Chondrocyte (in vitro differentiated cells): ENCODE results near the gene POLD1. TPM values are rescaled to one million over a fixed set of nuclear protein-coding genes. Genes with fewer than 3 reads are reported as not detected.

Source experiments
- DNase-seq: peaks from one replicate; pipeline ENCODE4 v3.0.0; 2021; ENCODE audit warnings: mixed read lengths, low spot score
- H3K27ac Mint-ChIP-seq: one replicate; pipeline ENCODE4 v1.8.0; 2021; ENCODE audit warnings: mild to moderate bottlenecking, moderate library complexity, mixed read lengths; ENCODE audit not compliant: unreplicated experiment
- H3K27me3 Mint-ChIP-seq: 2 replicates; pipeline ENCODE4 v1.8.0; 2021; ENCODE audit warnings: low read depth, mixed read lengths
- H3K36me3 Mint-ChIP-seq: 2 replicates; pipeline ENCODE4 v1.8.0; 2021; ENCODE audit warnings: low read depth, mixed read lengths
- H3K4me1 Mint-ChIP-seq: 2 replicates; pipeline ENCODE4 v1.8.0; 2021; ENCODE audit warnings: low read depth, mild to moderate bottlenecking, mixed read lengths
- H3K4me3 Mint-ChIP-seq: one replicate; pipeline ENCODE4 v1.8.0; 2021; ENCODE audit warnings: mild to moderate bottlenecking, moderate library complexity, mixed read lengths; ENCODE audit not compliant: unreplicated experiment
- H3K9me3 Mint-ChIP-seq: 2 replicates; pipeline ENCODE4 v1.8.0; 2021; ENCODE audit warnings: low read depth, mixed read lengths
- CTCF ChIP-seq: fragments of 200-600 bp; sonication (generic); IDR thresholded peaks from 2 replicates; pipeline ENCODE4 v1.5.0; 2021; ENCODE audit warnings: antibody characterized with exemption, mild to moderate bottlenecking, moderate library complexity
- total RNA-seq: library from RNA; stranded (reverse); gene quantifications from 3 replicates; pipeline ENCODE4 v1.2.1, GENCODE V29; 2021

Gene POLD1
- total RNA-seq, 1 donor from 2014 or later, result 15.8 TPM

- Mint-ChIP-seq H3K4me1 (no peaks in the 10 kb centered on the region), H3K27ac (no peak overlapping the region), H3K36me3 (peaks cover 2% of the 10 kb centered on the region), H3K27me3 (no peaks in the 10 kb centered on the region), H3K4me3 (no peak overlapping the region), H3K9me3 (no peaks in the 10 kb centered on the region)
- TF ChIP-seq CTCF, result peak; percentile 20
- DNase-seq, result peak; percentile 89
Observed at GRCh38 chr19:50401605-50402450, 17.7 kb downstream of the POLD1 start.

- Mint-ChIP-seq H3K9me3 (no peaks in the 10 kb centered on the region), H3K4me3 (no peak overlapping the region), H3K27me3 (no peaks in the 10 kb centered on the region), H3K36me3 (peaks cover 2% of the 10 kb centered on the region), H3K27ac (no peak overlapping the region), H3K4me1 (no peaks in the 10 kb centered on the region)
- TF ChIP-seq CTCF, result no peak
- no peak for DNase-seq
Observed at GRCh38 chr19:50402544-50403301, 18.6 kb downstream of the POLD1 start.

GRCh38 chr19:50406156-50406820 is 22.1 kb downstream of the POLD1 start:
- Mint-ChIP-seq H3K4me3 (no peak overlapping the region), H3K36me3 (peaks cover 2% of the 10 kb centered on the region), H3K9me3 (no peaks in the 10 kb centered on the region), H3K27me3 (no peaks in the 10 kb centered on the region), H3K27ac (peak overlapping the region; percentile 12), H3K4me1 (no peaks in the 10 kb centered on the region)
- no peak for TF ChIP-seq CTCF
- no peak for DNase-seq

GRCh38 chr19:50406829-50407228 is 22.7 kb downstream of the POLD1 start:
- DNase-seq, result no peak
- peaks cover 3% of the 10 kb centered on the region for H3K36me3 Mint-ChIP-seq
- no peaks in the 10 kb centered on the region for H3K9me3 Mint-ChIP-seq
- no peaks in the 10 kb centered on the region for H3K27me3 Mint-ChIP-seq
- TF ChIP-seq CTCF, result no peak
- H3K4me3 Mint-ChIP-seq, result no peak overlapping the region
- H3K27ac Mint-ChIP-seq, result no peak overlapping the region
- H3K4me1 Mint-ChIP-seq, result no peaks in the 10 kb centered on the region

GRCh38 chr19:50409347-50409746 is 25.2 kb downstream of the POLD1 start:
- Mint-ChIP-seq H3K36me3 (peaks cover 3% of the 10 kb centered on the region), H3K27me3 (no peaks in the 10 kb centered on the region), H3K9me3 (no peaks in the 10 kb centered on the region), H3K4me1 (no peaks in the 10 kb centered on the region), H3K4me3 (no peak overlapping the region), H3K27ac (no peak overlapping the region)
- no peak for TF ChIP-seq CTCF
- DNase-seq, result no peak
